WERI-Rb-1 (cell line): ENCODE data around the gene XIRP2.

Experiments used
- DNase-seq: peaks from one replicate; pipeline ENCODE4 v3.0.0-alpha.2; 2020
- H3K27ac ChIP-seq: fragments of 250-450 bp; sonication (Bioruptor Pico); 2 replicates; pipeline ENCODE4 v1.5.1; 2020; ENCODE audit warnings: mild to moderate bottlenecking, moderate library complexity
- H3K27me3 ChIP-seq: fragments of 250-450 bp; sonication (Bioruptor Pico); 2 replicates; pipeline ENCODE4 v1.5.1; 2021; ENCODE audit warnings: mild to moderate bottlenecking, low read depth, moderate library complexity; ENCODE audit not compliant: insufficient read depth, severe bottlenecking
- H3K36me3 ChIP-seq: fragments of 250-450 bp; sonication (Bioruptor Pico); 2 replicates; pipeline ENCODE4 v1.5.1; 2020; ENCODE audit warnings: mild to moderate bottlenecking, moderate library complexity
- H3K4me3 ChIP-seq: 2 replicates; pipeline ENCODE4 v1.5.1; 2011; ENCODE audit warnings: low read depth, mild to moderate bottlenecking, control low read depth, low read length
- H3K9me3 ChIP-seq: fragments of 250-450 bp; sonication (Bioruptor Pico); 2 replicates; pipeline ENCODE4 v1.5.1; 2021; ENCODE audit warnings: mild to moderate bottlenecking, moderate library complexity; ENCODE audit not compliant: severe bottlenecking
- TF ChIP-seq, protein P1 (sequence below): IDR thresholded peaks from 2 replicates; pipeline ENCODE4 v1.5.1; 2011; ENCODE audit warnings: low read depth, mild to moderate bottlenecking, control low read depth, inconsistent platforms, low read length

XIRP2 gene

DNA sequence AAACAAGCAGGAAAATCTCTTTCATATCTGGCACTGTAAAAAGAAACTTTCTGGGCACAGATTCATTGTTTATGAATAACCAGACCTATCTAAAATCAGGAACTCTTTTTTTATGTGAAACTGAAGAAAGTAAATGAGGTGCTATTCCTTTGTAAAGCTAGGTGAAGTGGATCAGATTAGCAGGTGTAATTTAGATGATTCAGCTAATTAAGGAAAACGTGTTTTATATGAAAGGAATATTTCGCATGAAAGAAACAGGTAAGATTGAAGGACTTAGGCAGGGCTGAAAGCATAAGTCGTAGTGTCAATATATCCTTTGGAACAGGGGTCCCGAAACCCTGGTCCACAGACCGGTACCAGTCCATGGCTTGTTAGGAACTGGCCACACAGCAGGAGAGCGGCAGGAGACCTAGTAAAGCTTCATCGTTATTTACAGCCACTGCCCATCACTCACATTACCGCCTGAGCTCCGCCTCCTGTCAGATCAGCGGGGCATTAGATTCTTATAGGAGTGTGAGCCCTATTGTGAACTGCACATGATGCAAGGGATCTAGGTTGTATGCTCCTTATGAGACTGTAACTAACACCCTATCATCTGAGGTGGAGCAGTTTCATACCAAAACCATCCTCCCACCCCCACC lies 20.3 kb upstream of the XIRP2 start:
- Histone ChIP-seq H3K27me3 (no peaks in the 10 kb centered on the region), H3K36me3 (no peaks in the 10 kb centered on the region), H3K4me3 (no peak overlapping the region), H3K27ac (no peak overlapping the region), H3K9me3 (no peaks in the 10 kb centered on the region)
- TF ChIP-seq, protein P1, sequence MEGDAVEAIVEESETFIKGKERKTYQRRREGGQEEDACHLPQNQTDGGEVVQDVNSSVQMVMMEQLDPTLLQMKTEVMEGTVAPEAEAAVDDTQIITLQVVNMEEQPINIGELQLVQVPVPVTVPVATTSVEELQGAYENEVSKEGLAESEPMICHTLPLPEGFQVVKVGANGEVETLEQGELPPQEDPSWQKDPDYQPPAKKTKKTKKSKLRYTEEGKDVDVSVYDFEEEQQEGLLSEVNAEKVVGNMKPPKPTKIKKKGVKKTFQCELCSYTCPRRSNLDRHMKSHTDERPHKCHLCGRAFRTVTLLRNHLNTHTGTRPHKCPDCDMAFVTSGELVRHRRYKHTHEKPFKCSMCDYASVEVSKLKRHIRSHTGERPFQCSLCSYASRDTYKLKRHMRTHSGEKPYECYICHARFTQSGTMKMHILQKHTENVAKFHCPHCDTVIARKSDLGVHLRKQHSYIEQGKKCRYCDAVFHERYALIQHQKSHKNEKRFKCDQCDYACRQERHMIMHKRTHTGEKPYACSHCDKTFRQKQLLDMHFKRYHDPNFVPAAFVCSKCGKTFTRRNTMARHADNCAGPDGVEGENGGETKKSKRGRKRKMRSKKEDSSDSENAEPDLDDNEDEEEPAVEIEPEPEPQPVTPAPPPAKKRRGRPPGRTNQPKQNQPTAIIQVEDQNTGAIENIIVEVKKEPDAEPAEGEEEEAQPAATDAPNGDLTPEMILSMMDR: no peak
- DNase-seq: peak; percentile 12

GRCh38 chr2:166870346-166870745 lies 17.9 kb upstream of the XIRP2 start:
- H3K4me3 ChIP-seq: no peak overlapping the region
- no peak overlapping the region for H3K27ac ChIP-seq
- no peak for DNase-seq
- no peaks in the 10 kb centered on the region for H3K36me3 ChIP-seq
- TF ChIP-seq, protein P1: no peak
- no peaks in the 10 kb centered on the region for H3K27me3 ChIP-seq
- H3K9me3 ChIP-seq: no peaks in the 10 kb centered on the region

GRCh38 chr2:166881177-166881576 lies 7.1 kb upstream of the XIRP2 start:
- Histone ChIP-seq H3K27ac (no peak overlapping the region), H3K36me3 (no peaks in the 10 kb centered on the region), H3K27me3 (no peaks in the 10 kb centered on the region), H3K9me3 (no peaks in the 10 kb centered on the region), H3K4me3 (no peak overlapping the region)
- TF ChIP-seq, protein P1: no peak
- no peak for DNase-seq

DNA sequence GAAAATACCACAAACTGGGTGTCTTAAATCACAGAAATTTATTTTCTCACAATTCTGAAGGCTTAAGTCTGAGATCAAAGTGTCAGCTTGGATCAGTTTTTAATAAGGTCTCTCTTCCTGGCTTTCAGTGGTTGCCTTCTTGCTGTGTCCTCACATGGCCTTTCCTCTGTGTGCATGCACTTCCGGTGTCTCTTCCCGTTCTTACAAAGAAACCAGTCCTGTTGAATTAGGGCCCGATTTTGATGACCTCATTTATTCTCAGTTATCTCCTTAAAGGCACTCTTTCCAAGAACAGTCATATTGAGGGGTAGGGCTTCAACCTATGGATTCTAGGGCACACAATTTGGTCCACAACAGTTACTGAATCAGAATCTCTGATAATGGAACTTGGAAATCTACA lies 5.4 kb upstream of the XIRP2 start:
- no peak for DNase-seq
- no peaks in the 10 kb centered on the region for H3K9me3 ChIP-seq
- no peak overlapping the region for H3K4me3 ChIP-seq
- no peak overlapping the region for H3K27ac ChIP-seq
- H3K27me3 ChIP-seq: no peaks in the 10 kb centered on the region
- no peaks in the 10 kb centered on the region for H3K36me3 ChIP-seq
- TF ChIP-seq, protein P1: no peak

DNA sequence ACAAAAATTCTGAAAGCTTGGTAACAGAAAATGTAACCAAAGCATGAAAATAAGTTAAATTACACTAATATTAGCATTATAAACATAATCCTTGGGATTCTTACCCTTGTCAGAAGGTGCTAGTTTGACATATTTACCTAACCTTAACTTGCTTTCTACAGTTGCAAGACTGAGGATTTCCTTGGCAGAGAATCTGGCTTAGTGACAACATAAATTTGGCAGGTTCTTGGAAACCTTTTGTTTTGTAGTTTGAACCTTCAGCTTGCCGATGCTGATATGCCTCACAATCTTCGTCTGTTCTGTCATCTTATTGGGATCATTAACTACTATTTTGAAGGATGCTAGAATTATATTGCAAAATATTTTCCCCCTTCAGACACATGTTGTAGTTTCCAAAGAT lies 3.4 kb downstream of the XIRP2 start:
- Histone ChIP-seq H3K27ac (no peak overlapping the region), H3K4me3 (no peak overlapping the region), H3K9me3 (no peaks in the 10 kb centered on the region), H3K27me3 (no peaks in the 10 kb centered on the region), H3K36me3 (no peaks in the 10 kb centered on the region)
- TF ChIP-seq, protein P1: no peak
- DNase-seq: no peak

DNA sequence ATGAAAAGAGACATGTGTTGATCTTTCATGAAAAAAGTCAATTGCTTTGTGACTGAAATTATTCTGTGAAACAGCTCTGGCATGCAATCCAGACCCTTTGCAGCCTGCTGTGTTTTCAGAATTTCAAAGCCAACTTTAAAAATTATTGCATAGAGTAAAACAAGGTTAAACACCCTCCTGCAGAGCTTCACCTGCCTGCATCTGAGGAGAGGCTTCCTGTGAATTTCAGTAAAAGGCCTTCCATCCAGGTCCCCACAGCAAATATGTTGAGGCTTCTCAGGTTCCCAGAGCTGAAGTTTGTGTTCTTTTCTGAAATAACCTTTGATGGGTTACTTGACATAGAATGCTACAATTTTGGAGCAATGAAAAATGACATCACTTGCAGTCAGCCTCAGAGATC lies 4.1 kb downstream of the XIRP2 start:
- Histone ChIP-seq H3K36me3 (no peaks in the 10 kb centered on the region), H3K9me3 (no peaks in the 10 kb centered on the region), H3K4me3 (no peak overlapping the region), H3K27ac (no peak overlapping the region), H3K27me3 (no peaks in the 10 kb centered on the region)
- TF ChIP-seq, protein P1: no peak
- no peak for DNase-seq
